GM12878 (cell line): Measurements from ENCODE around the gene NPLOC4. TPM values are rescaled to one million over a fixed set of nuclear protein-coding genes. Genes with fewer than 3 reads are reported as not detected.
A peak's percentile ranks its signal among the peaks of the same experiment; 100 is the strongest.

Experiments
- ATAC-seq: fragments of 200-7000 bp; cut with Tn5 transposase; 3 replicates; pipeline ENCODE4 v1.9.1; 2020; ENCODE audit warnings: mild to moderate bottlenecking, moderate library complexity
- BruUV-seq: library from RNA; stranded (reverse); fragments of 400-500 nt; replicated peaks from 2 replicates; lab custom pipeline; 2021; lab: Mats Ljungman, UMichigan
- CTCF ChIA-PET: fragments of 300-600 bp; sonication (Branson Sonifier 250); formaldehyde crosslinking; extraction: SDS; loops from one replicate; lab custom pipeline; 2021; ENCODE audit warnings: inconsistent platforms; lab: Yijun Ruan, JAX
- POLR2A ChIA-PET: fragments of 350-600 bp; formaldehyde crosslinking; extraction: SDS; loops from one replicate; lab custom pipeline; 2021; ENCODE audit warnings: inconsistent platforms; lab: Charles Lee
- RAD21 ChIA-PET: fragments of 300-600 bp; sonication (Branson Sonifier 250); formaldehyde crosslinking; loops from one replicate; lab custom pipeline; 2023; ENCODE audit warnings: antibody characterized with exemption; ENCODE audit not compliant: unreplicated experiment; lab: Charles Lee
- SMC1A ChIA-PET: fragments of 300-600 bp; sonication (Branson Sonifier 250); formaldehyde crosslinking; loops from one replicate; lab custom pipeline; 2023; ENCODE audit not compliant: unreplicated experiment, uncharacterized antibody; lab: Charles Lee
- DNase-seq: peaks from one replicate; pipeline ENCODE4 v3.0.0-alpha.2; 2011; ENCODE audit warnings: low read depth, low spot score
- FAIRE-seq: peaks from 3 replicates; lab custom pipeline; 2011; peaks lifted over from hg19 to GRCh38; lab: Jason Lieb, UNC
- H2AFZ ChIP-seq: 2 replicates; pipeline ENCODE4 v1.6.0; 2011; ENCODE audit warnings: low read depth, low read length, control low read depth; ENCODE audit not compliant: control insufficient read depth
- H3K27ac ChIP-seq: 2 replicates; pipeline ENCODE4 v1.5.1; 2011; ENCODE audit warnings: control low read depth; ENCODE audit not compliant: control insufficient read depth, insufficient read depth
- H3K27me3 ChIP-seq, 2 experiments: replicated peaks in 1 of 2; 2 replicates each; pipeline versions ENCODE4 v1.6.0 to v1.6.1; 2011; ENCODE audit warnings: low read length in 1 of 2; ENCODE audit not compliant: control insufficient read depth in 2 of 2, insufficient read depth in 2 of 2
- H3K36me3 ChIP-seq, 2 experiments: 2 replicates each; pipeline ENCODE4 v1.5.1; 2011; ENCODE audit warnings: low read length in 1 of 2; ENCODE audit not compliant: control insufficient read depth in 2 of 2, insufficient read depth in 2 of 2
- H3K4me1 ChIP-seq: 2 replicates; pipeline ENCODE4 v1.6.1; 2011; ENCODE audit warnings: mild to moderate bottlenecking, low read length, moderate library complexity, mixed read lengths; ENCODE audit not compliant: control insufficient read depth, insufficient read depth
- H3K4me2 ChIP-seq: 2 replicates; pipeline ENCODE4 v1.6.0; 2011; ENCODE audit warnings: control low read depth; ENCODE audit not compliant: control insufficient read depth, insufficient read depth
- H3K4me3 ChIP-seq: fragments of 200-600 bp; sonication (generic); 2 replicates; pipeline ENCODE4 v1.5.1; 2016
- H3K79me2 ChIP-seq: 2 replicates; pipeline ENCODE4 v1.6.0; 2011; ENCODE audit warnings: low read length; ENCODE audit not compliant: control insufficient read depth, insufficient read depth
- H3K9ac ChIP-seq: 2 replicates; pipeline ENCODE4 v1.8.0; 2011; ENCODE audit warnings: low read length, control low read depth, mixed read lengths; ENCODE audit not compliant: control insufficient read depth, insufficient read depth
- H3K9me3 ChIP-seq: replicated peaks from 3 replicates; pipeline ENCODE4 v1.5.1; 2011; ENCODE audit warnings: mild to moderate bottlenecking, low read length; ENCODE audit not compliant: control insufficient read depth, insufficient read depth
- H4K20me1 ChIP-seq: 2 replicates; pipeline ENCODE4 v1.6.0; 2011; ENCODE audit not compliant: control insufficient read depth, insufficient read depth
- ETV6 ChIP-seq, 2 experiments: fragments of 450-650 bp in 1 of 2; IDR thresholded peaks in 1 of 2; conservative IDR thresholded peaks in 1 of 2; 2 replicates each; pipeline ENCODE4 v1.6.1; 2014; ENCODE audit warnings: antibody characterized with exemption in 1 of 2, borderline replicate concordance in 1 of 2, low read depth in 1 of 2, mild to moderate bottlenecking in 1 of 2, moderate library complexity in 1 of 2
- EZH2 ChIP-seq: IDR thresholded peaks from 2 replicates; pipeline ENCODE4 v1.6.1; 2012; ENCODE audit warnings: low read depth, mild to moderate bottlenecking, control low read depth, inconsistent platforms, low read length, borderline replicate concordance; ENCODE audit not compliant: control insufficient read depth
- FOXM1 ChIP-seq: IDR thresholded peaks from 2 replicates; pipeline ENCODE4 v1.6.1; 2012; ENCODE audit warnings: low read depth, mild to moderate bottlenecking, inconsistent platforms, low read length, moderate library complexity
- HDAC6 ChIP-seq: fragments of 200-600 bp; sonication (generic); IDR thresholded peaks from one replicate; pipeline ENCODE4 v1.8.0; 2017; ENCODE audit warnings: antibody characterized with exemption; ENCODE audit not compliant: unreplicated experiment
- JUNB ChIP-seq: IDR thresholded peaks from 2 replicates; pipeline ENCODE4 v1.6.1; 2016; ENCODE audit warnings: antibody characterized with exemption, mild to moderate bottlenecking
- KAT2A ChIP-seq: conservative IDR thresholded peaks from 2 replicates; pipeline ENCODE4 v1.6.1; 2011; ENCODE audit warnings: low read depth, low read length; ENCODE audit not compliant: control insufficient read depth
- KDM1A ChIP-seq: fragments of 200-600 bp; sonication (generic); IDR thresholded peaks from 2 replicates; pipeline ENCODE4 v1.6.1; 2016; ENCODE audit warnings: borderline replicate concordance
- NR2C2 ChIP-seq: IDR thresholded peaks from 2 replicates; pipeline ENCODE4 v1.6.1; 2011; ENCODE audit warnings: borderline replicate concordance, low read depth; ENCODE audit not compliant: control insufficient read depth, insufficient read length
- POU2F2 ChIP-seq: IDR thresholded peaks from 3 replicates; pipeline ENCODE4 v1.6.1; 2011; ENCODE audit warnings: low read depth, mild to moderate bottlenecking, low read length, borderline replicate concordance
- RAD21 ChIP-seq: IDR thresholded peaks from 2 replicates; pipeline ENCODE4 v1.6.1; 2011; ENCODE audit warnings: mild to moderate bottlenecking, low read depth, low read length, moderate library complexity; ENCODE audit not compliant: insufficient read depth
- RUNX3 ChIP-seq: IDR thresholded peaks from 2 replicates; pipeline ENCODE4 v1.6.1; 2012; ENCODE audit warnings: low read length, inconsistent platforms
- SRF ChIP-seq, 2 experiments: IDR thresholded peaks; 2 replicates each; pipeline ENCODE4 v1.6.1; 2011; ENCODE audit warnings: low read depth in 2 of 2, low read length in 2 of 2, mild to moderate bottlenecking in 1 of 2, moderate library complexity in 1 of 2
- WGBS: methylation state at CpG from one replicate; pipeline ENCODE4 v1.1.6; 2016; ENCODE audit warnings: low lambda C conversion rate; ENCODE audit not compliant: insufficient replicate concordance, insufficient coverage; ENCODE audit errors: missing lambda C conversion rate; 5-methylcytosine and 5-hydroxymethylcytosine counted together
- in situ Hi-C: fragments of 300-500 bp; cut with MboI; formaldehyde crosslinking; loops from 9 replicates; pipeline ENCODE4 v1.14.3; 2018; ENCODE audit warnings: mixed read lengths
- intact Hi-C: fragments of 100-400 bp; cut with micrococcal nuclease; formaldehyde crosslinking; loops from one replicate; pipeline ENCODE4 v1.14.2; 2022; ENCODE audit not compliant: unreplicated experiment
- polyA plus RNA-seq, 11 experiments: library from polyadenylated mRNA; depleted of rRNA in 4 of 11; unstranded in 6 of 11; stranded (reverse) in 5 of 11; fragments of >200 nt; fragmentation: Nextera tagmentation in 4 of 11; fragmentation: Illumina TruSeq in 1 of 11; extraction: Ambion mirVana in 4 of 11; extraction: Trizol in 1 of 11; gene quantifications; 1 replicate in 1 of 11; 2 replicates in 10 of 11; pipeline versions ENCODE4 v1.2.1 to v1.2.3, GENCODE V29; 2011 to 2016; ENCODE audit warnings: inconsistent platforms in 2 of 11, missing spikeins in 2 of 11, low read depth in 1 of 11
- total RNA-seq, 4 experiments: library from RNA; depleted of rRNA in 3 of 4; stranded (reverse); fragments of >200 nt in 3 of 4; fragmentation: Illumina TruSeq in 1 of 4; extraction: Trizol in 1 of 4; gene quantifications; 2 replicates each; pipeline versions ENCODE4 v1.2.1 to v1.2.3, GENCODE V29; 2013 to 2021
- TF ChIP-seq, protein P1 (sequence below): IDR thresholded peaks from 2 replicates; pipeline ENCODE4 v1.6.1; 2012; ENCODE audit warnings: low read depth, low read length, improper control_type of control experiment
- TF ChIP-seq, protein P2 (sequence below): fragments of 450-650 bp; IDR thresholded peaks from 2 replicates; pipeline ENCODE4 v1.6.1; 2017; ENCODE audit warnings: mild to moderate bottlenecking, moderate library complexity

The NPLOC4 gene
- total and polyA plus RNA-seq, 10 of the 15 experiments (the other 5 are each of a cell fraction or from before 2014, with no cell fraction given), result 1.5 to 83.7 (median 45.8) TPM

DNA sequence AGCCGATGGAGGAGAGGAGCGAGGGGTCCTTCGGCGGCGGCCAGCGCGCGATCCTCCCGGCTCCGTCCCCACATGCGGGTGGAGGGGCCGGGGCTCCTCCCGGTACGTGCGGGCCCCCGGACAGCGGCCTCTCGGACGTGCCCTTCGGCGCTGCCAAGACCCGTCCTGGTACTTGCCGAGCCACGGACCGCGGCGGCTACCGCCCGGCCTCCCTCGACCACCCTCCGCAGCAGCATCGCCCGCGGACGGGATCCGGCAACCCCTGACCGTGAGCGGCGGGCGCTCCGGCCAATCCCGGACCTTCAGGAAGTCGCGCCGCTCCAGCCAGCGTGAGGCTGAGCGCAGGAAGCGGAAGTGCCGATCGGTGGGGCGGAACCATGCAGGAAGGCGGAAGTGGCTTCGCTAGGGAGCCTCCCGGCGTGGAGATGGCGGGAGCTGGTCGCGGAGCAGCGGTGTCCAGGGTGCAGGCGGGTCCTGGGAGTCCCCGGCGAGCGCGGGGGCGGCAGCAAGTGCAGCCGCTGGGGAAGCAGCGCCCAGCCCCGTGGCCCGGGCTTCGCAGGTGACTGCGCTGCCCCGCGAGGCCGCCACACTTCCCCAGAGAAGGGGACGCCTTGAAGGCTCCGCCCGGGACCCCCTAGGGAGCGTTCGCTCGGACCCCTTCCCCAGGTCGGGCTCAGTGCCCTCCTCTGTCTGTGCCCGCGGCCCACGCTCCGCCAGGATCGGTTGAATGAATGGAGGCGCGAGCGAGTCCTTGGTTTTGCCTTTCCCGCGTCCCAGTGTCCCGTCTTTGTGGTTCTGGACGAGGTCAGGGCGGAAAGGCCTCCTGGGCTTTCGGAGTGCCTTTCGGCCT is 29.7 kb upstream of the NPLOC4 start, which contains the start of the genes CCDC137 and OXLD1:
CCDC137 (plus strand) TSS at position 396 of the 850 bp plus-strand sequence; CDS start at position 426, 30 bp downstream.
OXLD1 (minus strand) TSS at position 264 of the 850 bp plus-strand sequence; CDS start at position 236, 28 bp downstream.
- Histone ChIP-seq H3K4me3 (peak within 1 kb of the TSS; percentile 98), H3K36me3 (peaks cover 6 to 11% of the 10 kb centered on the region in 2 experiments), H3K27me3 (no peaks in the 10 kb centered on the region), H2AFZ (peak within 1 kb of the TSS; percentile 78), H3K9me3 (no peaks in the 10 kb centered on the region), H3K27ac (peak within 1 kb of the TSS; percentile 97), H3K4me1 (peaks cover 15% of the 10 kb centered on the region), H4K20me1 (no peaks in the 10 kb centered on the region), H3K79me2 (peaks cover 33% of the 10 kb centered on the region), H3K9ac (peak within 1 kb of the TSS; percentile 99), H3K4me2 (peak within 1 kb of the TSS; percentile 98)
- WGBS, result 1% methylated on average over 94 of the region's 96 CpGs
- SMC1A ChIA-PET, result no interaction called here
- POLR2A ChIA-PET, result interaction anchor here (0.5 to 1.4 kb wide), 7 partner anchors 17 to 190 kb away, joined by 3 to 6 read pairs (median 4); partner anchors contain the start of genes ARL16, HGS, MCRIP1 and MRPL12
- FAIRE-seq (peak; percentile 98), DNase-seq (peak; percentile 76), ATAC-seq (peak; percentile 98)
- intact Hi-C loops (loop anchor here (2.0 kb wide), 1 partner anchor 30 kb away; the partner anchor contains the start of genes NPLOC4 and TSPAN10), in situ Hi-C loops (no loop called here)
- CTCF ChIA-PET, result interaction anchor here (1.2 kb wide), 1 partner anchor 35 kb away, joined by 3 read pairs; no protein-coding TSS in a partner anchor
- no TSS peak for BruUV-seq
- RAD21 ChIA-PET, result interaction anchor here (0.9 kb wide), 1 partner anchor 17 kb away, joined by 6 read pairs; the partner anchor contains the start of genes ARL16 and HGS
- TF ChIP-seq KAT2A, result no peak
- TF ChIP-seq SRF (IDR thresholded peaks at IDR 0.05; ENCODE audit: low read depth in 2 of 2, low read length in 2 of 2), result 0 out of 4 replicates have a peak, but pooled peaks of 1 of the 2 experiments have one; percentile 23
- peak; percentile 42 for TF ChIP-seq RUNX3
- no peak for TF ChIP-seq HDAC6
- TF ChIP-seq ETV6 (conservative IDR thresholded peaks at IDR 0.05 in 1 of 2, IDR thresholded peaks at IDR 0.05 in 1 of 2; ENCODE audit: borderline replicate concordance in 1 of 2, low read depth in 1 of 2), result peak in 1 of 2 experiments; percentile 71; a peak in 1 of 4 replicates
- no peak for TF ChIP-seq RAD21
- peak; percentile 89 for TF ChIP-seq POU2F2
- no peak for TF ChIP-seq EZH2
- TF ChIP-seq, protein P1, sequence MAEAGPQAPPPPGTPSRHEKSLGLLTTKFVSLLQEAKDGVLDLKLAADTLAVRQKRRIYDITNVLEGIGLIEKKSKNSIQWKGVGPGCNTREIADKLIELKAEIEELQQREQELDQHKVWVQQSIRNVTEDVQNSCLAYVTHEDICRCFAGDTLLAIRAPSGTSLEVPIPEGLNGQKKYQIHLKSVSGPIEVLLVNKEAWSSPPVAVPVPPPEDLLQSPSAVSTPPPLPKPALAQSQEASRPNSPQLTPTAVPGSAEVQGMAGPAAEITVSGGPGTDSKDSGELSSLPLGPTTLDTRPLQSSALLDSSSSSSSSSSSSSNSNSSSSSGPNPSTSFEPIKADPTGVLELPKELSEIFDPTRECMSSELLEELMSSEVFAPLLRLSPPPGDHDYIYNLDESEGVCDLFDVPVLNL, result no peak
- no peak for TF ChIP-seq NR2C2
- no peak for TF ChIP-seq FOXM1
- no peak for TF ChIP-seq JUNB
- TF ChIP-seq KDM1A, result no peak
- TF ChIP-seq, protein P2, sequence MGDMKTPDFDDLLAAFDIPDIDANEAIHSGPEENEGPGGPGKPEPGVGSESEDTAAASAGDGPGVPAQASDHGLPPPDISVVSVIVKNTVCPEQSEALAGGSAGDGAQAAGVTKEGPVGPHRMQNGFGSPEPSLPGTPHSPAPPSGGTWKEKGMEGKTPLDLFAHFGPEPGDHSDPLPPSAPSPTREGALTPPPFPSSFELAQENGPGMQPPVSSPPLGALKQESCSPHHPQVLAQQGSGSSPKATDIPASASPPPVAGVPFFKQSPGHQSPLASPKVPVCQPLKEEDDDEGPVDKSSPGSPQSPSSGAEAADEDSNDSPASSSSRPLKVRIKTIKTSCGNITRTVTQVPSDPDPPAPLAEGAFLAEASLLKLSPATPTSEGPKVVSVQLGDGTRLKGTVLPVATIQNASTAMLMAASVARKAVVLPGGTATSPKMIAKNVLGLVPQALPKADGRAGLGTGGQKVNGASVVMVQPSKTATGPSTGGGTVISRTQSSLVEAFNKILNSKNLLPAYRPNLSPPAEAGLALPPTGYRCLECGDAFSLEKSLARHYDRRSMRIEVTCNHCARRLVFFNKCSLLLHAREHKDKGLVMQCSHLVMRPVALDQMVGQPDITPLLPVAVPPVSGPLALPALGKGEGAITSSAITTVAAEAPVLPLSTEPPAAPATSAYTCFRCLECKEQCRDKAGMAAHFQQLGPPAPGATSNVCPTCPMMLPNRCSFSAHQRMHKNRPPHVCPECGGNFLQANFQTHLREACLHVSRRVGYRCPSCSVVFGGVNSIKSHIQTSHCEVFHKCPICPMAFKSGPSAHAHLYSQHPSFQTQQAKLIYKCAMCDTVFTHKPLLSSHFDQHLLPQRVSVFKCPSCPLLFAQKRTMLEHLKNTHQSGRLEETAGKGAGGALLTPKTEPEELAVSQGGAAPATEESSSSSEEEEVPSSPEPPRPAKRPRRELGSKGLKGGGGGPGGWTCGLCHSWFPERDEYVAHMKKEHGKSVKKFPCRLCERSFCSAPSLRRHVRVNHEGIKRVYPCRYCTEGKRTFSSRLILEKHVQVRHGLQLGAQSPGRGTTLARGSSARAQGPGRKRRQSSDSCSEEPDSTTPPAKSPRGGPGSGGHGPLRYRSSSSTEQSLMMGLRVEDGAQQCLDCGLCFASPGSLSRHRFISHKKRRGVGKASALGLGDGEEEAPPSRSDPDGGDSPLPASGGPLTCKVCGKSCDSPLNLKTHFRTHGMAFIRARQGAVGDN, result 0 out of 2 replicates have a peak, but pooled peaks have one; percentile 50
